Stimulated activated CD8-positive, alpha-beta memory T cell treated with anti-CD3 and anti-CD28 coated beads, Interleukin-15, amount 100 ng/mL, for 4 hours (primary cell): ENCODE results near the gene SPATA32.

Source experiments
- DNase-seq, 2 donors: peaks; one replicate each; pipeline ENCODE4 v3.0.0-alpha.2; 2020; ENCODE audit warnings: low read depth in 2 of 2

SPATA32 gene

GRCh38 chr17:45229681-45230409, 32.0 kb downstream of the SPATA32 start:
- DNase-seq: no peak

- peak in 1 of 2 donors; percentile 71 for DNase-seq
Measured at GRCh38 chr17:45228763-45229539, 32.9 kb downstream of the SPATA32 start.

- DNase-seq: no peak
Measured at GRCh38 chr17:45227926-45228762, 33.8 kb downstream of the SPATA32 start.

GRCh38 chr17:45227101-45227925, 34.6 kb downstream of the SPATA32 start:
- DNase-seq: no peak

- DNase-seq: no peak
Measured at GRCh38 chr17:45226576-45226975, 35.3 kb downstream of the SPATA32 start.

- peak; percentile 91 to 93 for DNase-seq
Measured at GRCh38 chr17:45225964-45226530, 35.8 kb downstream of the SPATA32 start.

GRCh38 chr17:45225051-45225700, 36.7 kb downstream of the SPATA32 start:
- DNase-seq: no peak

GRCh38 chr17:45224671-45225050, 37.2 kb downstream of the SPATA32 start:
- no peak for DNase-seq

GRCh38 chr17:45223539-45224528, 38.1 kb downstream of the SPATA32 start:
- no peak for DNase-seq

- no peak for DNase-seq
Measured at GRCh38 chr17:45222996-45223538, 38.8 kb downstream of the SPATA32 start.

- DNase-seq: no peak
Measured at GRCh38 chr17:45222289-45222995, 39.5 kb downstream of the SPATA32 start.

GRCh38 chr17:45222014-45222288, 39.9 kb downstream of the SPATA32 start:
- no peak for DNase-seq

- DNase-seq: no peak
Measured at GRCh38 chr17:45221081-45222013, 40.5 kb downstream of the SPATA32 start, which contains the start of gene FMNL1. FMNL1 (plus strand) TSS chr17:45221885; CDS start chr17:45222125, 240 bp downstream.

GRCh38 chr17:45220079-45220478, 41.8 kb downstream of the SPATA32 start:
- no peak for DNase-seq

GRCh38 chr17:45218895-45219661, 42.8 kb downstream of the SPATA32 start:
- DNase-seq: peak in 1 of 2 donors; percentile 74
